Liver (tissue), 3 donors: Measurements from ENCODE around the gene SLC9A6.

ENCODE experiments used
- CTCF ChIP-seq: fragments of 150-350 bp; IDR thresholded peaks from 2 replicates; pipeline ENCODE4 v1.5.1; 2017; ENCODE audit warnings: improper control_type of control experiment, low read depth, low read length; ENCODE audit not compliant: missing input control
- GABPA ChIP-seq, 2 donors: IDR thresholded peaks in 1 of 2; conservative IDR thresholded peaks in 1 of 2; 2 replicates each; pipeline ENCODE4 v1.6.1; 2016; ENCODE audit warnings: antibody characterized with exemption in 2 of 2, mild to moderate bottlenecking in 1 of 2, moderate library complexity in 1 of 2
- HNF4A ChIP-seq, 2 donors: conservative IDR thresholded peaks; 2 replicates each; pipeline ENCODE4 v1.6.1; 2016; ENCODE audit warnings: antibody characterized with exemption in 2 of 2, mild to moderate bottlenecking in 2 of 2
- JUND ChIP-seq, 2 donors: IDR thresholded peaks; 2 replicates each; pipeline ENCODE4 v1.6.1; 2016; ENCODE audit warnings: antibody characterized with exemption in 2 of 2
- RAD21 ChIP-seq, 2 donors: IDR thresholded peaks; 2 replicates each; pipeline ENCODE4 v1.6.1; 2016; ENCODE audit warnings: antibody characterized with exemption in 2 of 2, mild to moderate bottlenecking in 2 of 2
- RXRA ChIP-seq, 2 donors: IDR thresholded peaks; 2 replicates each; pipeline ENCODE4 v1.6.1; 2017 to 2018; ENCODE audit warnings: antibody characterized with exemption in 2 of 2, mild to moderate bottlenecking in 1 of 2
- SP1 ChIP-seq: IDR thresholded peaks from 2 replicates; pipeline ENCODE4 v1.6.1; 2018; ENCODE audit warnings: antibody characterized with exemption, mild to moderate bottlenecking
- TAF1 ChIP-seq: conservative IDR thresholded peaks from 2 replicates; pipeline ENCODE4 v1.6.1; 2016; ENCODE audit warnings: antibody characterized with exemption, mild to moderate bottlenecking
- YY1 ChIP-seq: IDR thresholded peaks from 2 replicates; pipeline ENCODE4 v1.6.1; 2016; ENCODE audit warnings: antibody characterized with exemption, mild to moderate bottlenecking
- TF ChIP-seq, protein P1 (sequence below): IDR thresholded peaks from 2 replicates; pipeline ENCODE4 v1.6.1; 2016; ENCODE audit warnings: antibody characterized with exemption
- donor health status: healthy.
- donor health status: healthy.

DNA sequence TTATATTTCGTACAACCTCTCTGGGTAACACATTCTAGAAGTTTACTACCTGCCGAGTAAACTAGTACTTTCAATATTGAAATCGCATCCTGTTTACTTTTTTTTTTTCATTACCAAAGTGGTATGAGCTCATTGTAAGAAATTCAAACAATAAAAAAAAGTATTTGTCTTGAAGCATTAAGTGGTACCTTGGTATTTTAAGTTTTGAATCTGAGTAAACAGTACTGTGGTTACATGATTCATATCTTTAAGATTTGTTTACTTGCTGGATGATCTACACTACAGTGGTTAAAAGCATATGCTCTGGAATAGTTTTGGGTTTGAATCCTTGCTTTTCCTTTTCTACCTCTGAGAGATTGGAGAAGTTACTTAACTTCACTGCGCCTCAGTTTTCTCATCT, 7.6 kb upstream of the SLC9A6 start:
- TF ChIP-seq CTCF (no peak), RAD21 (IDR thresholded peaks at IDR 0.05) (no peak), RXRA (IDR thresholded peaks at IDR 0.05) (no peak), GABPA (IDR thresholded peaks at IDR 0.05 in 1 of 2, conservative IDR thresholded peaks at IDR 0.05 in 1 of 2) (no peak), SP1 (no peak), YY1 (no peak), JUND (IDR thresholded peaks at IDR 0.05) (no peak), HNF4A (conservative IDR thresholded peaks at IDR 0.05) (no peak), TAF1 (no peak)
- TF ChIP-seq, protein P1, sequence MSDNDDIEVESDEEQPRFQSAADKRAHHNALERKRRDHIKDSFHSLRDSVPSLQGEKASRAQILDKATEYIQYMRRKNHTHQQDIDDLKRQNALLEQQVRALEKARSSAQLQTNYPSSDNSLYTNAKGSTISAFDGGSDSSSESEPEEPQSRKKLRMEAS: no peak
